ENCODE results near the gene SLC16A12.
"Not testable (repeated sequence)": the region's sequence is repeated elsewhere in the genome, so short reads cannot be mapped to it uniquely, and the experiment has no call there.

The SLC16A12 gene

GRCh38 chr10:89534826-89535166, 598 bp downstream of the SLC16A12 start:
- in situ Hi-C loops (cut with HindIII; ENCODE audit: low pct_ligation_motif_present, low sequenced_read_pairs), result no loop called here
- DNase-seq, result no peak
- TF ChIP-seq CTCF (IDR thresholded peaks at IDR 0.05; ENCODE audit: low read depth, low read length, missing control alignments), result no peak
- H3K27me3 ChIP-seq (replicated peaks), result no peaks in the 10 kb centered on the region
- no peak overlapping the region for H3K27ac ChIP-seq
- H3K36me3 ChIP-seq (replicated peaks), result no peaks in the 10 kb centered on the region
- H3K4me3 ChIP-seq (ENCODE audit: low read depth, low read length), result peak overlapping the region; percentile 62

- no peak for DNase-seq
- H3K27me3 ChIP-seq (replicated peaks), result no peaks in the 10 kb centered on the region
- no peak for TF ChIP-seq CTCF (IDR thresholded peaks at IDR 0.05; ENCODE audit: low read depth, low read length, missing control alignments)
- H3K4me3 ChIP-seq (ENCODE audit: low read depth, low read length), result no peak overlapping the region
- H3K27ac ChIP-seq, result no peak overlapping the region
- no peaks in the 10 kb centered on the region for H3K36me3 ChIP-seq (replicated peaks)
- in situ Hi-C loops (cut with HindIII; ENCODE audit: low pct_ligation_motif_present, low sequenced_read_pairs), result no loop called here
These were observed 2.9 kb downstream of the SLC16A12 start for GRCh38 chr10:89532476-89532875.

- no peaks in the 10 kb centered on the region for H3K36me3 ChIP-seq (replicated peaks)
- DNase-seq, result no peak
- H3K27me3 ChIP-seq (replicated peaks), result no peaks in the 10 kb centered on the region
- H3K27ac ChIP-seq, result no peak overlapping the region
- TF ChIP-seq CTCF (IDR thresholded peaks at IDR 0.05; ENCODE audit: low read depth, low read length, missing control alignments), result no peak
- no peak overlapping the region for H3K4me3 ChIP-seq (ENCODE audit: low read depth, low read length)
- in situ Hi-C loops (cut with HindIII; ENCODE audit: low pct_ligation_motif_present, low sequenced_read_pairs), result no loop called here
These were observed 4.0 kb downstream of the SLC16A12 start for GRCh38 chr10:89531359-89531758.

- peak overlapping the region; percentile 57 for H3K27ac ChIP-seq
- H3K36me3 ChIP-seq (replicated peaks); H3K27me3 ChIP-seq (replicated peaks); H3K4me3 ChIP-seq (ENCODE audit: low read depth, low read length); in situ Hi-C loops (cut with HindIII; ENCODE audit: low pct_ligation_motif_present, low sequenced_read_pairs): not testable (repeated sequence)
- DNase-seq, result peak; percentile 71
These were observed 5.7 kb downstream of the SLC16A12 start for GRCh38 chr10:89529711-89530110.

- in situ Hi-C loops (cut with HindIII; ENCODE audit: low pct_ligation_motif_present, low sequenced_read_pairs), result no loop called here
- no peak for TF ChIP-seq CTCF (IDR thresholded peaks at IDR 0.05; ENCODE audit: low read depth, low read length, missing control alignments)
- H3K27me3 ChIP-seq (replicated peaks), result no peaks in the 10 kb centered on the region
- DNase-seq, result no peak
- H3K4me3 ChIP-seq (ENCODE audit: low read depth, low read length), result no peak overlapping the region
- H3K27ac ChIP-seq, result no peak overlapping the region
- H3K36me3 ChIP-seq (replicated peaks), result no peaks in the 10 kb centered on the region
These were observed 9.0 kb downstream of the SLC16A12 start for GRCh38 chr10:89526358-89526757.

- no peak overlapping the region for H3K4me3 ChIP-seq (ENCODE audit: low read depth, low read length)
- TF ChIP-seq CTCF (IDR thresholded peaks at IDR 0.05; ENCODE audit: low read depth, low read length, missing control alignments), result no peak
- H3K27ac ChIP-seq, result no peak overlapping the region
- in situ Hi-C loops (cut with HindIII; ENCODE audit: low pct_ligation_motif_present, low sequenced_read_pairs), result no loop called here
- no peaks in the 10 kb centered on the region for H3K36me3 ChIP-seq (replicated peaks)
- no peak for DNase-seq
- H3K27me3 ChIP-seq (replicated peaks), result no peaks in the 10 kb centered on the region
These were observed 9.8 kb downstream of the SLC16A12 start for GRCh38 chr10:89525556-89525955.

All from brain microvascular endothelial cell (primary cell).